ENCODE results near the gene FNDC7.
"Not testable (repeated sequence)": the region's sequence is repeated elsewhere in the genome, so short reads cannot be mapped to it uniquely, and the experiment has no call there.

DNA sequence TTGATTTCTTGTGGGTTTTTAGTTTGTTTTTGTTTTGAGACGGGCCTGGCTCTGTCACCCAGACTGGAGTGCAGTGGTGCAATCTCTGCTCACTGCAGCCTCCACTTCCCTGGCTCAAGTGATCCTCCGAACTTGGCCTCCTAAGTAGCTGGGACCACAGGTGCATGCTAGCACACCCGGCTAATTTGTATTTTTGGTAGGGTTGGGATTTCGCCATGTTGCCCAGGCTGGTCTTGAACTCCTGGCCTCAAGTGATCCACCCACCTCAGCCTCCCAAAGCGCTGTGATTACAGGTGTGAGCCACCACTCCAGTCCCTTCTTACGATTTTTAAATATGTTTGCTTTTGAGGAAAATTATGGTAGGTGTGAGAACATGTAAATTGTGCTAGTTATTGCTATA is 10.6 kb upstream of the FNDC7 start:
- TF ChIP-seq, protein P1, sequence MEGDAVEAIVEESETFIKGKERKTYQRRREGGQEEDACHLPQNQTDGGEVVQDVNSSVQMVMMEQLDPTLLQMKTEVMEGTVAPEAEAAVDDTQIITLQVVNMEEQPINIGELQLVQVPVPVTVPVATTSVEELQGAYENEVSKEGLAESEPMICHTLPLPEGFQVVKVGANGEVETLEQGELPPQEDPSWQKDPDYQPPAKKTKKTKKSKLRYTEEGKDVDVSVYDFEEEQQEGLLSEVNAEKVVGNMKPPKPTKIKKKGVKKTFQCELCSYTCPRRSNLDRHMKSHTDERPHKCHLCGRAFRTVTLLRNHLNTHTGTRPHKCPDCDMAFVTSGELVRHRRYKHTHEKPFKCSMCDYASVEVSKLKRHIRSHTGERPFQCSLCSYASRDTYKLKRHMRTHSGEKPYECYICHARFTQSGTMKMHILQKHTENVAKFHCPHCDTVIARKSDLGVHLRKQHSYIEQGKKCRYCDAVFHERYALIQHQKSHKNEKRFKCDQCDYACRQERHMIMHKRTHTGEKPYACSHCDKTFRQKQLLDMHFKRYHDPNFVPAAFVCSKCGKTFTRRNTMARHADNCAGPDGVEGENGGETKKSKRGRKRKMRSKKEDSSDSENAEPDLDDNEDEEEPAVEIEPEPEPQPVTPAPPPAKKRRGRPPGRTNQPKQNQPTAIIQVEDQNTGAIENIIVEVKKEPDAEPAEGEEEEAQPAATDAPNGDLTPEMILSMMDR (IDR thresholded peaks at IDR 0.05): not testable (repeated sequence)
- TF ChIP-seq EP300, POLR2A (IDR thresholded peaks at IDR 0.05): not testable (repeated sequence)
